GM10266 (cell line): Measurements from ENCODE around the gene SNIP1.

Experiments
- DNase-seq: peaks from one replicate; pipeline ENCODE4 v3.0.0; 2012; ENCODE audit errors: extremely low spot score
- CTCF ChIP-seq: IDR thresholded peaks from 2 replicates; pipeline ENCODE4 v1.5.1; 2012; ENCODE audit warnings: mild to moderate bottlenecking, low read depth; ENCODE audit not compliant: control insufficient read depth, insufficient read depth; ENCODE audit errors: missing control alignments

SNIP1 gene

GRCh38 chr1:37485902-37486679 is 68.0 kb downstream of the SNIP1 start:
- TF ChIP-seq CTCF = no peak
- DNase-seq = no peak
